ENCODE measurements around the gene APBA1. TPM values are rescaled to one million over a fixed set of nuclear protein-coding genes. Genes with fewer than 3 reads are reported as not detected.

The APBA1 gene
- polyA plus RNA-seq, 1 experiment: 6.7 TPM

DNA sequence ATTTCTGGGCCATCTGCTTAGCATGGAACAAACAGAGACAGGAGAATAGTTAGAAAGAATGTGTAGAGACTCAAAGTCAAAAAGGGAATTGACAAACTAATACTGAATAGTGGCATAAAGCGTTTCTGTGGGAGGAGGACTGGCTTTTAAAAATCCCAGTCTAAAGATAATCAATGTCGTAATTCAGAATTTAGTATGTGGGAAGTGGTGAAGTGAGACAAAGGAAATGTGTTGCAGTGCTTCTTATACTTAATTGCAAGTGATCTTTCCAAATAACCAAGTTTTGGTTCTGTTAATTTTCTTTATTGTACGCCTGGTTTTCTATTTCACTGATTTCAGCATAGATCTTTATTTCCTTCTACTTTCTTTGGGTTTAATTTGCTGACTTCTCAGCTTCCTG lies 214.0 kb downstream of the APBA1 start:
- ChIA-PET POLR2A (interaction anchor here (0.6 kb wide), 1 partner anchor 59 kb away, joined by 3 read pairs; no protein-coding TSS in a partner anchor), CTCF (no interaction called here)

GRCh38 chr9:69456201-69456600 lies 216.0 kb downstream of the APBA1 start:
- no peaks in the 10 kb centered on the region for H3K27me3 ChIP-seq (ENCODE audit: control insufficient read depth, insufficient read depth, low read length)
- POLR2A ChIA-PET: interaction anchor here (0.6 kb wide), 1 partner anchor 9 kb away, joined by 4 read pairs; no protein-coding TSS in a partner anchor
- CTCF ChIA-PET: no interaction called here
- DNase-seq (ENCODE audit: low read depth, low spot score): no peak
- H3K4me3 ChIP-seq (ENCODE audit: low read depth, low read length): no peak overlapping the region
- H3K27ac ChIP-seq (ENCODE audit: low read depth, low read length): no peak overlapping the region
- H3K9me3 ChIP-seq (ENCODE audit: control insufficient read depth, insufficient read depth, low read length): no peaks in the 10 kb centered on the region
- no peak for TF ChIP-seq CTCF (IDR thresholded peaks at IDR 0.05; ENCODE audit: low read depth, low read length)

More for the DNA sequence above, 214.0 kb downstream of the APBA1 start:
- Histone ChIP-seq H3K9me3 (ENCODE audit: control insufficient read depth, insufficient read depth, low read length) (no peaks in the 10 kb centered on the region), H3K27ac (ENCODE audit: low read depth, low read length) (no peak overlapping the region), H3K4me3 (ENCODE audit: low read depth, low read length) (no peak overlapping the region), H3K27me3 (ENCODE audit: control insufficient read depth, insufficient read depth, low read length) (no peaks in the 10 kb centered on the region)
- no peak for DNase-seq (ENCODE audit: low read depth, low spot score)
- TF ChIP-seq CTCF (IDR thresholded peaks at IDR 0.05; ENCODE audit: low read depth, low read length): no peak

DNA sequence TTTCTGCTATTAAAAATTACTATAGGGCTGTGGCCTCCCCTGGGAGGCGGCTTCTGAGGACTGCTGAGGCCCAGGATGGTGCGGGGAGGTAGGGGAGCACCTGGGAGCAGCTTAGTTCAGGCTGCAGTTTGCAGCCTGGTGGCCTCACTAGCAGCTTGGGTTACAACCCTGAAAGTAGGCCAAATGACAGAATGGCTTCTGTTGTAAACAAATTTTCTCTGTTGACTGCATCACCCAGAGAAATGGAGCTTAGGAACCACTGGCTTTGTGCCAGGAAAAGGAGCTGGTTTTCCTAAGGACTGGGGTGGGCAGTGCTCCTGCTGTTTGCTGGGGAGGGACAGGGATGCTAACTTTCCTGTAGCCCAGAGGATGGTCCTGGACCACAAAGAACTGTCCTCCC lies 216.9 kb downstream of the APBA1 start:
- CTCF ChIA-PET: no interaction called here
- TF ChIP-seq CTCF (IDR thresholded peaks at IDR 0.05; ENCODE audit: low read depth, low read length): no peak
- Histone ChIP-seq H3K27me3 (ENCODE audit: control insufficient read depth, insufficient read depth, low read length) (no peaks in the 10 kb centered on the region), H3K9me3 (ENCODE audit: control insufficient read depth, insufficient read depth, low read length) (no peaks in the 10 kb centered on the region), H3K4me3 (ENCODE audit: low read depth, low read length) (no peak overlapping the region), H3K27ac (ENCODE audit: low read depth, low read length) (no peak overlapping the region)
- DNase-seq (ENCODE audit: low read depth, low spot score): no peak
- POLR2A ChIA-PET: no interaction called here

GRCh38 chr9:69454321-69454720 lies 217.8 kb downstream of the APBA1 start:
- POLR2A ChIA-PET: no interaction called here
- DNase-seq (ENCODE audit: low read depth, low spot score): no peak
- TF ChIP-seq CTCF (IDR thresholded peaks at IDR 0.05; ENCODE audit: low read depth, low read length): no peak
- no peaks in the 10 kb centered on the region for H3K27me3 ChIP-seq (ENCODE audit: control insufficient read depth, insufficient read depth, low read length)
- CTCF ChIA-PET: no interaction called here
- H3K4me3 ChIP-seq (ENCODE audit: low read depth, low read length): no peak overlapping the region
- H3K9me3 ChIP-seq (ENCODE audit: control insufficient read depth, insufficient read depth, low read length): no peaks in the 10 kb centered on the region
- no peak overlapping the region for H3K27ac ChIP-seq (ENCODE audit: low read depth, low read length)

DNA sequence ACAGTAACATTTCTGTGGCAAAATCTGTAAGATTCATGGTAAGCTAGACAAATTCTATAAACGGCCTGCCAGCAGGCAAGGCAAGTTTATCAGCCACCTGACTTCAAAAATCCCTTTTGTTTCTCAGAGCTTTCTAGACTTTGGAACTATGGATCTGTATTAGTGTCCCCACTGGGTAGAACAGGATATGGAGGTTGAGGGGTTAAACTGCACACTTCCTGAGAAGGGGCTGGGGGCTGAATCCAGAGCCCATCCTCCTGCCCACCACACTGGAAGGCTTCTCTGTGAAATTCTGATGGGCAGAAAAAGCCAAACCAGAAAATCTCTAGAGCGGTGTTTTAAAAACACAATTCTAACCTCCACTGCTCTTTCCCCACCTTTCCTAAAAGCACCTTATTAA lies 218.4 kb downstream of the APBA1 start:
- Histone ChIP-seq H3K27me3 (ENCODE audit: control insufficient read depth, insufficient read depth, low read length) (no peaks in the 10 kb centered on the region), H3K27ac (ENCODE audit: low read depth, low read length) (no peak overlapping the region), H3K4me3 (ENCODE audit: low read depth, low read length) (no peak overlapping the region), H3K9me3 (ENCODE audit: control insufficient read depth, insufficient read depth, low read length) (no peaks in the 10 kb centered on the region)
- ChIA-PET POLR2A (no interaction called here), CTCF (no interaction called here)
- TF ChIP-seq CTCF (IDR thresholded peaks at IDR 0.05; ENCODE audit: low read depth, low read length): no peak
- no peak for DNase-seq (ENCODE audit: low read depth, low spot score)

Data from AG04450 (cell line).